ENCODE results near the gene DIRAS1.

Gene DIRAS1

DNA sequence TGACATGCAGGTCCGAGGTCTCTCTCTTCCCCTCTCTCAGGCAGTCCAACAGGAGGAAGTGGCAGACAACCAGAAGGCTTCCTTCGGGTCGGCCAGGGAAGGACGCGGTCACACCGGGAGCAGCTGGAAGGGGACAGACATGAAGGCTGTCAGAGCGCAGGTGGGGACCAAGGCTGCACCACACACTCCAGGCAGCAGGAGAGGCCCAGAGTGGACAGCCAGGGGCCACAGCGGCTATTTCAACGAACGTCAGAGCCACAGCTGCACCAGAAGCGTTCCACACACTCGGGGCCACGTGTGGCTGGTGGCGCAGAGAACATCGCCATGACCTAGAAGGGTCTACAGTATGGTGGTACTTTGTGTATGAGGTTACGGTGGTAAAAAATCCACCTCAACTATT lies 34.6 kb upstream of the DIRAS1 start:
- no peak for DNase-seq (ENCODE audit: low read depth in 2 of 2)

DNA sequence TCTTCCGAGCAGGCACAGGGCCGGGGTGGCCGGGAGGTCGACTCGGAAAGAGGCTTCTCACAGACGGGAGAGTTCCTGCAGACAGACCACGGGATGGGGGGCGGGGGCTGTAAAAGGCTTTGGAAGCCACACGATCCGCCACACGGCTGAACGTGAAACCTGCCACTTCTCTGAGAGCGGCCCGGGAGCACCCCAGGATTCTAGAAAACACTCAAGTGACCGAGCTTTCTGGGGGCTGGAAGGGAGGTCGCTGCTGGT lies 34.2 kb upstream of the DIRAS1 start:
- no peak for DNase-seq (ENCODE audit: low read depth in 2 of 2)

DNA sequence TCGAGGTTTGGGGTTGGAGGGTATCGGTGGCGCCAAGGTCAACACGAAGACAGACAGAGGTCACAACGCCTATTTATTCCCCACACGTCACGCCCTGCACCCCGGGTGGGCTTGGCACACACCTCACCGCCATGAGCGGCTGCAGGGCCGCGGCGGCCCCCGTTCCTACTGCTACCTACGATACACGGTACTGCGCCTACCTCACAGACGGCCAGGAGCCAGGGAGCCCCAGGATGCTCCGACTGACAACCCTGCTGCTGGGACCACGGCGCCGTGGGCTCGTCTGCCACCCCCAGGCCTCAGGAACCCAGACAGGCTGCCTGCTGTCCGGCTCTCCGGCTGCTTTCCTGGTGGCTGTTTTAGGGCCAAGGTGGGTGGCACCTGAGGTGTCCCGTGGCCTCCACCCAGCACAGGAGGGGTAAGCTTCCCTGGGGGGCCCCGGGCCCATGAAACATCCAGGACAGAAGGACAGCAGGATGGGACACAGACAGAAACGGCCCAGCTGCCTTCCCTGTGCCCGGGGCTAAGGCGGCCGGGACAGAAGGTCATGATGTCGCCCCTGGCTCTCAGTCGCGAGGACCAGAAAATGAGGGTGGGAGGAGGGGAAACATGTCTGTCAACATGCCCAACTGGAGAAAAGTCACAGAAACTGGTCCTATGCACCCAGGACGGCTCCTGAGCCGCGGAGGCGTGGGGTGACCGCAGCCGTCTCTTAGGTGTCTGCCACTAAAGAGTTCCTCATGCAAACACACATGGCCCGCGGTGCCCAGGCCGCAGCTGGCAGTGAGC lies 33.7 kb upstream of the DIRAS1 start:
- no peak for DNase-seq (ENCODE audit: low read depth in 2 of 2)

DNA sequence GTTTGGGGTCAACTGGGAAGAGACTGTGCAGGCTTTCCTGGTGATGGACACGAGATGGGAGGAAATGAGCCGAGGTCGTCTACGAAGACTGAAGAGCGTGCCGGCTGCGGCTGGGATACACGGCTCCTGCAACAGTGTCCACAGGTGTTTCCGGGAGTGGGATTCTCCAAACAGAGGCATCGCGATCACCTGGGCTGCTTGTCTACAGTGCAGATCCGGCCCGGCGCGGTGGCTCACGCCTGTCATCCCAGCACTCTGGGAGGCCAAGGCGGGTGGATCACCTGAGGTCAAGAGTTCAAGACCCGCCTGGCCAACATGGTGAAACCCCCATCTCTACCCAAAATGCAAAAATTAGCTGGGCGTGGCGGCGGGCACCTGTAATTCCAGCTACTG lies 30.3 kb upstream of the DIRAS1 start:
- no peak for DNase-seq (ENCODE audit: low read depth in 2 of 2)

DNA sequence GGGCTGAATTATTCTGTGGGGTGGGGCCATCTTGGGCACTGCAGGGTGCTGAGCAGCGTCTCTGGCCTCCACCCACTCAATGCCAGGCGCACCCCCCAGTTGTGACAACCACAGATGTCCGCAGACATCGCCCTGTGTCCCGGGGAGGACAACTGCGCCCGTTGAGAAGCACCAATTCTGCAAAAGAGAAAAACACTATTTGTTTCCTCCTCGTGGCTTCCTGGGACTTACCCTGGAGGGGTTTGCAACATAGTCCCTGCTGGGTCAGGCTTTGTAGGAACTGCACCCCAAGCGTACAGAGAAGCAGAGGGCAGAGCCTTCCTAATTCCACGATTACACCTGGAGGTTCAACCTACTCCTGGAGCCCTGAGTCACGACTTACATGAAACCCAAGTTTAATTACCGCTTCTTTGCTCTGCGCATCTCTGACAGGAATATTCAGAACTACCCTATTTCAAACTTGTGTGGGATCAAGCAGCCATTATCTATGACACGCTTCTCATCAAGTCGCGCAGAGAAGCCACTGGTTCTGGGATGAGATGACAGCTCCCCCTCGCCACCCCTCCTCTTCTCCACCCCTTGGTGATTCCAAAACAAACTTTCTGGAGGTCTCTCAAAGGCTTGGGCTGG lies 29.8 kb upstream of the DIRAS1 start:
- no peak for DNase-seq (ENCODE audit: low read depth in 2 of 2)

DNA sequence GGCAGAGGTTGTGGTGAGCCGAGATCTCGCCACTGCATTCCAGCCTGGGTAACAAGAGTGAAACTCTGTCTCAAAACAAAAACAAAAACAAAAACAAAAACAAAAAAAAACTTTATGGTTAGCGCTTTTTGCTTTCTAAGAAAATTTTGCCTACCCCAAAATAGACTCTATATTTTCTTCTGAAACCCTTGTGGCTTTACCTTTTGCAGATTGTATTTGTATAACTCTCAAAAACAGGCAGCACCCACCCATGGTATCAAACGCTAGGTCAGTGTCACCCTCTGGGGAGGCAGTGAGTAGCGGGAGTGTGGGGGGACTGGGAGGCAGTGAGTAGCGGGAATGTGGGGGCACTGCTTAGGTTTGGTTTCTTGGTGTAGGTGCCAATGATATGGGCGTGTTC lies 26.2 kb upstream of the DIRAS1 start:
- no peak for DNase-seq (ENCODE audit: low read depth in 2 of 2)

DNA sequence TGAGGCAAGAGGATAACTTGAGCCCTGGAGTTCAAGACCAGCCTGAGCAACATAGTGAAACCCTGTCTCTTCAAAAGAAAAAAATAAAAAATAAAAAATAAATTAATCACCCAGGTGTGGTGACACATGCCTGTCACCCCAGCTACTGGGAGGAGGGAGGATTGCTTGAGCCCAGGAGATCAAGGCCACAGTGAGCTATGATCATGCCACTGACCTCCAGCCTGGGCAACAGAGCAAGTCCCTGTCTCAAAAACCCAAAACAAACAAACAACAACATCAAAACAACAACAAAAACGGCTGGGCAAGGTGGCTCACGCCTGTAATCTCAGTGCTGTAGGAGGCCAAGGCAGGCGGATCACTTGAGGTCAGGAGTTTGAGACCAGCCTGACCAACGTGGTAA lies 22.9 kb upstream of the DIRAS1 start:
- no peak for DNase-seq (ENCODE audit: low read depth in 2 of 2)

DNA sequence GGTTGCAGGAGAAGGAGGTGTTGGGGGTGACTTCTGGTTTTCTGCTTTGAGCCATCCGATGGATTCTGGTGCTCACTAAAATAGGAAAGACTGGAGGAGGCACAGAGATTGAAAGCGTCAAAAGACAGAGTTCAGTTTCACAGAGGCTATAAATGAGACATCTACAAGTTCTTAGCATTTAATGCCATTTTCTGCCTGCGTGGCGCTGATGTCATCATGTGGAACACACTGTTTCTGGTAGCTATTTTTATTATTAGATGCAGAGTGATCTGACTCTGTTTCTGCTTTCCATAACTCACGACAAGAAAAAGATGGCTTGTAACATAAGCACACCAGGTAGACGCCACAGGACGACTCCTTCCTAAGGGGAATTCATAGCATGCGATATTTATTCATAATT lies 21.9 kb upstream of the DIRAS1 start:
- DNase-seq (ENCODE audit: low read depth in 2 of 2), result no peak

DNA sequence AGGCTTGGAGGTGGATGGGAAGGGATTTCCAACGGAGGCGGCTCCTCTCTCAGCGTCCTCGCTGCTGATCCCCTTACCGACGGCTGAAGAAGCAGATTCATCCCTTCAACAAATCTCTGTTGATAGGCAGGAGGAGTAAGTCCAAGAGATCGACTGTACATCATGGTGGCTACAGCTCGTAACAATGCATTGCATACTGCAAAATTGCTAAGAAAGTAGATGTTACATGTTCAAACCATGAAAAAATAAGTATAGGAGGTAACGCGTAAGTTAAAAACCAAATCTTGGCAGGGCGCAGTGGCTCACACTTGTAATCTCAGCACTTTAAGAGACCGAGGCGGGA lies 19.1 kb upstream of the DIRAS1 start:
- no peak for DNase-seq (ENCODE audit: low read depth in 2 of 2)

DNA sequence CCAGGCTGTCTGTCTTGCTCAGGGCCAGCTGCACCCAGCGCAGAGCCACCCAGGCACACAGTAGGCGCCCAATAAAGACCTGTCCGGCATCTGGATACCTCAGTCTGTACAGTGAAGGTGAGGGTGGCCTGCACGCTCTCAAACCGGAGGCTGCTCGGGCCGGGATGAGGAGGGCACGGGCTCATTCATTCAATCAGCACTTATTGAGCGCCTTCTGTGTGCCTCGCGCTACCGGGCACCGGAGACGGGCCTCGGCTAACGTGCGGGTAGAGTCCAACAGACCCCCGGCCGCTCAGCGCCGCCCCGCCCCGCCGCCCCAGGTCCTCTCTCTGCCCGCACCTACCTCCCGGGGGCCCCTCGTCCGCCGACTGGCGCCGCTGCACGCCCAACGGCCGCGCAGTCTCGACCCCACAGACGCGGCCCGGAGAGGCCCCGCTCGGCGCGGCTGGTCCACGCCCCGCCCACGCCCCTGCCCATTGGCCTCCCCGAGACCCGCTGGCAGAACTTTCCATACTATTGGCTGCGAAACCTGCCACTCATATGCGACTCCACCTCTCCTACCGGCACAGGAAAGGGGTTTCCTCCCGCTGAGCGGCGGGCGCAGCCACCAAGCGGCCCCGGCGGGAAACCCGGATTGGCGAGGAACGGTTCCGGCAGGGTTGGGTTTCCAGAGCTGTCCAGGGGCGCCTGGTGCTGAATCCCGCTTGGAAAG lies 18.6 kb upstream of the DIRAS1 start, which contains the start of gene SLC39A3:
TSS of gene SLC39A3 (minus strand) at position 416 of the 712 bp plus-strand sequence. CDS start 2,760 bp downstream, outside the sequence.
- DNase-seq (ENCODE audit: low read depth in 2 of 2), result peak; percentile 98

DNA sequence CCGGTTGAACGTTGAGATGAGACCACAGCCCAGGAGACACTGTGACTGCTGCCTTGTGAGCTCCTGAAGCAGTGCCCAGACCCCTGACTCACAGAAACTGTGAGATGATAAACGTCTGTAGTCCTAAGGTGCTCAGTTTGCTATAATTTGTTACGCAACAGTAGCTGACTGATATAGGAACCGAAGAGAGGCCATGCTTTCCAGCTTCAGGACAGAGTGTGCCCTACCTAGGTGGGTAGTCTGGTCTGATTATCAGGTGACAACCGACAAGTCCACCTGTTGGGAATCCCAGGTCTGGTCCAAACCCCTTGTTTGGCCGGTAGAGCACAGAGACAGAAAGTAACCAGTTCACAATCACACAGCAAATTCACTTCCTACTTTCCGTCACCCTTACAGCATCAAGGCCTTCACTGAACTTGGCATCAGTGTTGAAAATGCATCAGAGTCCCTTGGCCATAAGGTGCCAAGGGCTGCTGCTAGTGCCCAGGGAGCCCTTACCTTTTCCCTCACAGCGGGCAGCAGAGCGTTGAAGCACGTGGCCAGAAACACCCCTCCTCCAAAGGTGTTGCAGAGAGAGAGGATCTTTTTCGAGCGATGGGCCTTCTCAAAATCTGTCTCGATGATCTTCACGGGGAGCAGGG lies 15.5 kb upstream of the DIRAS1 start:
- no peak for DNase-seq (ENCODE audit: low read depth in 2 of 2)

DNA sequence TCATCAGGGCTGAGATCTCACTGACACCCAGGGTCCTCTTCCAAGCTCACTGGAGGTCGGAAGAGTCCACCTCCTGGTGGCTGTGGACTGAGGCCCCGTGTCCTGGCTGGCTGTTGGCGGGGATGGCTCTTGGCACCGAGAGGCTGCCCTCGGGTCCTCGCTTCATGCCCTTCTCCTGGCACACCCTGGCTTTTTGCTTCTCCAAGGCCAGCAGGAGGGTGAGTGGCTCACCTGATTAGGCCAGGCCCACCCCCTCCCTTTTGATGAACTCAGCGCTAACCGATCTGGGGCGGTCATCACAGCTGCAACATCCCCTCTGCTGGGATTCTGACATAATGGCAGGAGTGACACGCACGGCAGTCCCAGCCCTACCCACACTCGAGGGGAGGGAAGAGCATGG lies 14.2 kb upstream of the DIRAS1 start:
- DNase-seq (ENCODE audit: low read depth in 2 of 2), result no peak

DNA sequence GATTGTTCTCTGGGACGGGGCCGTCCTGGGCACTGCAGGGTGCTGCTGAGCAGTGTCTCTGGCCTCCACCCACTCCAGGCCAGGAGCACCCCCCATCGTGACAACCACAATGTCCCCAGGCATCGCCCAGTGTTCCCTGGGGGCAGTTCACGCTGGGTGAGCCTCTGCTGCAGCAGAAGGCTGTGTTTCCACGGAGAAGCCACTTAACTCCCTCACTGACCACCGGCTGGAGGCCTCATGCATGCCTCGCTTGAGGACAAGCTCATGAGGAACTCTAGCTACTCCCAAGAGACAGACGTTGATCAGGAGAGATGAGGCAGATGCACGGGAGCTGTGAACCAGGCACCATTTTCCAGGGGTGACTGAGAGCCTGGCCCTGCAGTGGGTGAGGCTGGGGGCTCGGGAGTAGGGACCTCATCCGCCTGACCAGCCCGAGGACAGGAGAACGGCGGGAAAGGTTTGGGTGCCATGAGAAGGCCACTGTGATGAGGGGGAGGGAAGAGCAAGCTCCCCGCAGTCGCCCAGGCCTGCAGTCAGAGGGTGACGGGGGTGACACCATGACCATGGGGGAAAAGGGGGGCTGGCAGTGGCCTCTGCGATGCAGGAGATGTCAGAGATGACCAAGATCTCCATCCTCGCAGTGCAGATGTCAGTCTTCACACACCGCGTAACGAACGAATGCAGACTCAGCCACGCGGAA lies 13.6 kb upstream of the DIRAS1 start:
- DNase-seq (ENCODE audit: low read depth in 2 of 2), result no peak

DNA sequence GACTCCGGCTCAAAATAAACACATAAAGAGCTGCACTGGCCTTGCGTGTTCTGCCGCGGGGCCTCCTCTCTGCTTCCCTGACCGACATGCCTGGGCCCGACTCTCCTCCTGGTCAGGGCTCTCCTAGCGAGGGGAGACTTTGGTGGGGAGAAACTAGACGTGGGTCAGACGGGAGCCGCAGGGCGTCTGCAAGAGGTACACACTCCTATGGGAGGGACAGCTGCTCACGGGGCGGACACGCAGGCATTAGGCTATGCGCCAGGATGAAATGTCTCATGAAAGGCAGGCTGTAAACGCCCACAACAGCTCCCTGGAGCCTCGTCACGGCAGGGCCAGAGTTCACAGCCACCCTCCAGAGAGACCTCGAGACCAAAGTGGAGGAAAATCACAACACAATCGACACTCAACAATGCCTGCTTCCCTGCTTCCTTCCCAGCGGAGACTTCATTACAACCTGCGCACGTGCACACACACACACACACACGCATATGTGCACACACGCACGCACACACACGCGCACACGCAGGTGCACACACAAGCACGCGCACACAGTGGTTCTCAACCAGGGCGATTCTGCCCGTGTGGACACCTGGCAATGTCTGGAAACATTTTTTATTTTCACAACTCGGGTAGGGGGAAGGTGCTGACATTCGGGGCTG lies 12.9 kb upstream of the DIRAS1 start:
- no peak for DNase-seq (ENCODE audit: low read depth in 2 of 2)

DNA sequence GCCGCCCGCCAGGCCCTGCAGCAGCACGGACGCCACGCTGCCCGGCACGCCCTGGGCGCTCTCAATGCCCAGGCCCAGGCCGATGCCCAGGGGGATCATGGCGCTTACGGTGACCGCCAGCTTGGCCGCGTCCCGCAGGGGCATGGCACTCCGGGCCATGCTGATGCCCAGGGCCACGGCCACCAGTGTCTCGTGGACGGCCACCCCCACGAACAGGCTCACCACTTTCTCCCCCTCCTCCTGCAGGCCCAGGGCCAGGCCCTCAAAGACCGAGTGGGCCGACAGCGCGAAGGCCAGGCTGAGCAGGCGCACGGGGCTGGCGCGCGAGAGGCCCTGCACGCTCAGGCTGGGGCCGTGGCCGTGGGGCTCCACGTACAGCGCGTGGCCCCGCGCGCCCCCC lies 11.7 kb upstream of the DIRAS1 start:
- DNase-seq (ENCODE audit: low read depth in 2 of 2), result no peak

DNA sequence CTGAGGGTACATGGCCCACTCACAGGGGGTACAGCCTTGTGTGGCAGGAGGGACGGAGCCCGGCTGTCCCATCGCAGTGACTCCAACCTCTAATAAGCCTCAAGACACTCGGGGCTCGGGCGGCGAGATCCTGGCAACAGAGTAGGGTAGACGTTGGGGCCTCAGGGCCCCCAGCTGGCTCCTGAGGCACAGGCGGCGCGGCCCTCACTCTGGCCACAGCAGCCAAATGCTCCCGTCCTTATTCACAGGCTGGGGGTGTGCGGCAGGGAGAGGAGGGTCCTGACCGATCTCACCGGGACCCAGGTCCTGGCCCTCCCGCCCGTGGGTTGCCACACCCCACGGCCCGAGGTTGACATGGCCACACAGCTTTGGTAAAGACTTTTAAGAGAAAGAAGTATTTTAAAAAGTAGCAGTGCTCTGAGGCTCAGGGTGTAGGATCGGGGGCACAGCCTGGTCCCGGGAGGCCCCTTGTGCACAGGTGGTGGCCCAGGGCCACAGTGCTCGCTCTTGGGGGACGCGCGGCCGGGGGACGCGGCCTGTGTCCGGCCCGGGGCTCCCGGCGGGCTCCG lies 11.1 kb upstream of the DIRAS1 start:
- DNase-seq (ENCODE audit: low read depth in 2 of 2), result no peak

DNA sequence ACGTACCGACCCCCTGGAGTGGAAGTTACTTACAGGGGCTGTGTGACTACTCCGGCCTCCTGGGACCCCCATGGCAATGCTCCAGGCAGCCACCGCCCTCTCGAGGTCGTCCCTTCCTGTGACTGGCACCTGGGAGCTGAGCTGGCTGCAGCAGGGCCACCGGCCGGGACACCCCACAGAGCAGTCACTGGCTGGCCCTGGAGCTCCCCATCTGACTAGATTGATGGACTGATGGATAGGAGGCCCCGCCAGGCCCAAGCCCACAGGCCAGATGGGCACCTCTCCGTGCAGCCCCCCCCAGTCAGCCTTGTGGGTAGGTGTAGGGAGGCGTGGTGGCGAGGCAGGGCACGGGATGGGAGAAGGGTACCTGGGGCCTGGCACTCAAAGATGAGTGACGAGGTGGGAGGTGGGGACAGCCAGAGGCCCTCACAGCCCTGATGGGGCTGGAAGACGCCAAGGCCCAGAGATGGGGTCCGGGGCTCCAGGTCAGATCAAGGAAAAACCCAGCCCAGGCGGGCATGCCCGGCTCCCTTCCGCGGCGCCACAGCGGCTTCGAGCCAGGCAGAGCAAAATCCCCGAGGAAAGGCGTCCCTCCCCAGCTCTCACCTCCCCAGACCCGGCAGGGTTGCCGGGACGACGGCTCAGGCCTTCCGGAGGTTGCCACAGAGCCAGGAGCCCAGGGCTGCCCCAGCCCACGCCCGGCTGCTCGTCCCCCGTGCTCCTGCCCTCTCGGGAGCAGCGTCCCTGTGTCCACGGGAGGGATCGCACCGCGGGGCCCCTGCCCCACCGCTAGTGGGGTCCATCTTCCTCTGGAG lies 10.2 kb upstream of the DIRAS1 start:
- DNase-seq (ENCODE audit: low read depth in 2 of 2), result no peak

DNA sequence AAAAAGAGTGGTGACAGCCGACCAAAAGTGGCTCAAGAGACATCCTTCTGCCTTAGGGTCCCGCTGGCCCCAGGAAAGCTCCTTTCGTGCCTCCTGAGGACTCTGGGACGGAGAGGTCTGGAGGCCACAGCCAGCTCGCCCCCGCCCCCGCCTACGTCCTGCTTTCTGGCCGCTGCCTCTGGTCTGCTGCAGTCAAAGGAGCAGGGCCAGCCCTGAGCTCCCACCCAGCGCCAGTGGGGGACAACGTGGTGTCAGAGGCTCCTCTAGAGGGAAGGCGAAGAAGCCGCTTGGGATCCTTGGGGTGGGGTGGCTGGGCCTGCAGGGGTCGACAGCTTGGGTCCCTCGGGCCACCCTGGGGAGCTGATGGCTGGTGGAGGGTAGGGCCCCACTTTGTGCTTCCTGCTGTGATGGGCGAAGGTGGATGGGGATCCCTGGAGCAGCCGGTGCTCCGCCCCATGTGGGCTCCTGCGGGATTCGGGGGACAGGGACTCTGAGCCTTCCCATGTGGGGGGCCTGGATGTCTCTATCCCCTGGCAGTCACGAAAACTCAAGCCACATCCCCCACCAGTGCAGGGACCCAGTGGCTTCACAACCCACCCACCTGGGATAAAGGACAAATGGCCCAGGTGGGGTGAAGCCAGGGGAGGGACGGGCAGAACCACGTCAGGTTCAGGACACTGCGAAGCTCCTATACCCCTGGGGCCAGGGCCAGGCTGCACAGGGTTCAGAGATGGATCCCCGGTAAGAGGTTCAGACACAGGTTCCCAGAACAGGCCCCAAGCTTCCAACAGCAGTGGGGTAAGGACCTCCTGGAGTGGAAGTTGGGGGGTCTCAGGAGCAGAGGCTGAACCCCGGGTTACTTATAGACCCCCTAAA lies 9.0 kb upstream of the DIRAS1 start:
- DNase-seq (ENCODE audit: low read depth in 2 of 2), result no peak

DNA sequence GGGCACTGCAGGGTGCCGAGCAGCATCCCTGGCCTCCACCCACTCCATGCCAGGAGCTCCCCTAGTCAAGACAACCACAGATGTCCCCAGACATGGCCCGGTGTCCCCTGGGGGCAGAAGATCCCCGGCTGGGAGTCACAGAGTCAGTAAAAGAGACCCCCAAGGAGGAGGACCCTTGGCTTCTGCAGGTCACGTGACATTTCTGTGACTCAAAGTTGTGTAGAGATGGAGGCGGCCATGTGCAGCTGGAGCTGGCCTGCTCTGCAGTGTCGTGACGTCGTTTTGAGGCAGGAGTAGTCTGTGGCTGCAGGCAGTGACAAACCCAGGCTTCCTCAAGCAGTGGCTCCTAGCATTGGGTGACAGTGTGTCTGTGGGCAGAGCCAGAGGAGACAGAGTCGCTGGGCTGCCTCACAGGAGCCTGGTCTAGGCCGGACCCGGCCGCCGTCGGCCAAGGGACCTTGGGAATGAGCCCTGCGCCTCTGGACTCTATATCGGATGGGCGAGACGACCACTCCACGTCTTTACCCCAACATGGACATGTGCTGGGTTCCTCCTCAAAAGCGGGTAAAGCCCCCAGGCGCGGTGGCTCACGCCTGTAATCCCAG lies 7.7 kb upstream of the DIRAS1 start:
- DNase-seq (ENCODE audit: low read depth in 2 of 2), result no peak
